ENCODE measurements around the gene LDHB. TPM values are rescaled to one million over a fixed set of nuclear protein-coding genes. Genes with fewer than 3 reads are reported as not detected.

The LDHB gene
- total RNA-seq, 1 experiment from 2014 or later = 548 TPM

- H3K79me2 ChIP-seq (ENCODE audit: low read length) = no peaks in the 10 kb centered on the region
- no peaks in the 10 kb centered on the region for H3F3A ChIP-seq (ENCODE audit: low read length, unreplicated experiment)
- no peaks in the 10 kb centered on the region for H3K4me1 ChIP-seq (ENCODE audit: insufficient read depth, low read length)
- H3K36me3 ChIP-seq (ENCODE audit: low read depth, low read length) = no peaks in the 10 kb centered on the region
- no TSS peak for BruUV-seq (replicated peaks)
- POLR2A ChIA-PET (ENCODE audit: unreplicated experiment) = no interaction called here
- ATAC-seq (no peak), DNase-seq (no peak)
- no peak overlapping the region for H2AFZ ChIP-seq (ENCODE audit: low read length)
- no peaks in the 10 kb centered on the region for H4K20me1 ChIP-seq (ENCODE audit: low read length)
- H3K27me3 ChIP-seq (ENCODE audit: low read length) = no peaks in the 10 kb centered on the region
- H3K4me3 ChIP-seq (ENCODE audit: low read length) = no peak overlapping the region
- H3K4me2 ChIP-seq (ENCODE audit: low read length) = no peak overlapping the region
- no peaks in the 10 kb centered on the region for H3K9me2 ChIP-seq (replicated peaks; ENCODE audit: low read length)
- no peak overlapping the region for H3K9ac ChIP-seq (ENCODE audit: low read length)
- CTCF ChIA-PET = no interaction called here
- intact Hi-C loops (cut with micrococcal nuclease) = no loop called here
- no peak overlapping the region for H3K27ac ChIP-seq (ENCODE audit: low read length)
- H3K9me3 ChIP-seq (ENCODE audit: low read length) = no peaks in the 10 kb centered on the region
- TF ChIP-seq EZH2 (IDR thresholded peaks at IDR 0.05; ENCODE audit: low read length, unreplicated experiment) (no peak), EZH2phosphoT487 (IDR thresholded peaks at IDR 0.05; ENCODE audit: borderline replicate concordance, low read length) (no peak)
- TF ChIP-seq, protein P1, sequence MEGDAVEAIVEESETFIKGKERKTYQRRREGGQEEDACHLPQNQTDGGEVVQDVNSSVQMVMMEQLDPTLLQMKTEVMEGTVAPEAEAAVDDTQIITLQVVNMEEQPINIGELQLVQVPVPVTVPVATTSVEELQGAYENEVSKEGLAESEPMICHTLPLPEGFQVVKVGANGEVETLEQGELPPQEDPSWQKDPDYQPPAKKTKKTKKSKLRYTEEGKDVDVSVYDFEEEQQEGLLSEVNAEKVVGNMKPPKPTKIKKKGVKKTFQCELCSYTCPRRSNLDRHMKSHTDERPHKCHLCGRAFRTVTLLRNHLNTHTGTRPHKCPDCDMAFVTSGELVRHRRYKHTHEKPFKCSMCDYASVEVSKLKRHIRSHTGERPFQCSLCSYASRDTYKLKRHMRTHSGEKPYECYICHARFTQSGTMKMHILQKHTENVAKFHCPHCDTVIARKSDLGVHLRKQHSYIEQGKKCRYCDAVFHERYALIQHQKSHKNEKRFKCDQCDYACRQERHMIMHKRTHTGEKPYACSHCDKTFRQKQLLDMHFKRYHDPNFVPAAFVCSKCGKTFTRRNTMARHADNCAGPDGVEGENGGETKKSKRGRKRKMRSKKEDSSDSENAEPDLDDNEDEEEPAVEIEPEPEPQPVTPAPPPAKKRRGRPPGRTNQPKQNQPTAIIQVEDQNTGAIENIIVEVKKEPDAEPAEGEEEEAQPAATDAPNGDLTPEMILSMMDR (conservative IDR thresholded peaks at IDR 0.05; ENCODE audit: low read depth, low read length) = no peak
Measured at GRCh38 chr12:21627924-21628323, 29.7 kb downstream of the LDHB start.

DNA sequence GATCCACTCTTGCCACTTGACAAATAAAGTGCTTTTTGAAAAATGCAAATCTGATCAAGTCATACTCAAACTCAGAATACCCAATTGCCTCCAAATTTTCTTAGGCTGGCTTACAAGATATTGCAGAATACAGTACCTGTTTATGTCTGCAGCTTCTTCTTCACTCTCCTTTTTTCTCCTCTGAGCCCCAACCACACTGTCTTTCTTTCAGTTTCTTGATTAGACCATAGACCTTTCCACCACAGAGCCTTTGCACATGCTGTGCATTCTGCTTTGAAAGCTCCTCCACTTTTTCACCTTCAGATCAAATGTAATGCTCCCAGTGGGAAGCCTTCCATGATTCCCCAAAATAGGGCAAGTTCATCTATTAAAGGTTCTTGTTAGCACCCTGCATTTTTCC lies 39.1 kb downstream of the LDHB start:
- no peaks in the 10 kb centered on the region for H3K4me1 ChIP-seq (ENCODE audit: insufficient read depth, low read length)
- no peaks in the 10 kb centered on the region for H4K20me1 ChIP-seq (ENCODE audit: low read length)
- H2AFZ ChIP-seq (ENCODE audit: low read length) = no peak overlapping the region
- H3K4me3 ChIP-seq (ENCODE audit: low read length) = no peak overlapping the region
- no peaks in the 10 kb centered on the region for H3K9me3 ChIP-seq (ENCODE audit: low read length)
- intact Hi-C loops (cut with micrococcal nuclease) = no loop called here
- POLR2A ChIA-PET (ENCODE audit: unreplicated experiment) = no interaction called here
- no peak overlapping the region for H3K4me2 ChIP-seq (ENCODE audit: low read length)
- TF ChIP-seq EZH2phosphoT487 (IDR thresholded peaks at IDR 0.05; ENCODE audit: borderline replicate concordance, low read length) (no peak), EZH2 (IDR thresholded peaks at IDR 0.05; ENCODE audit: low read length, unreplicated experiment) (no peak)
- TF ChIP-seq, protein P1 (conservative IDR thresholded peaks at IDR 0.05; ENCODE audit: low read depth, low read length) = no peak
- H3K27me3 ChIP-seq (ENCODE audit: low read length) = no peaks in the 10 kb centered on the region
- ATAC-seq = no peak
- no peaks in the 10 kb centered on the region for H3K79me2 ChIP-seq (ENCODE audit: low read length)
- H3F3A ChIP-seq (ENCODE audit: low read length, unreplicated experiment) = no peaks in the 10 kb centered on the region
- CTCF ChIA-PET = no interaction called here
- no peak for DNase-seq
- no peak overlapping the region for H3K9ac ChIP-seq (ENCODE audit: low read length)
- BruUV-seq (replicated peaks) = no TSS peak
- no peaks in the 10 kb centered on the region for H3K9me2 ChIP-seq (replicated peaks; ENCODE audit: low read length)
- H3K36me3 ChIP-seq (ENCODE audit: low read depth, low read length) = no peaks in the 10 kb centered on the region
- H3K27ac ChIP-seq (ENCODE audit: low read length) = no peak overlapping the region

- H3K4me1 ChIP-seq (ENCODE audit: insufficient read depth, low read length) = no peaks in the 10 kb centered on the region
- no peaks in the 10 kb centered on the region for H3K36me3 ChIP-seq (ENCODE audit: low read depth, low read length)
- TF ChIP-seq, protein P1 (conservative IDR thresholded peaks at IDR 0.05; ENCODE audit: low read depth, low read length) = no peak
- TF ChIP-seq EZH2 (IDR thresholded peaks at IDR 0.05; ENCODE audit: low read length, unreplicated experiment) (no peak), EZH2phosphoT487 (IDR thresholded peaks at IDR 0.05; ENCODE audit: borderline replicate concordance, low read length) (no peak)
- ChIA-PET CTCF (no interaction called here), POLR2A (ENCODE audit: unreplicated experiment) (no interaction called here)
- no peak overlapping the region for H3K4me3 ChIP-seq (ENCODE audit: low read length)
- intact Hi-C loops (cut with micrococcal nuclease) = no loop called here
- H3K4me2 ChIP-seq (ENCODE audit: low read length) = no peak overlapping the region
- H2AFZ ChIP-seq (ENCODE audit: low read length) = no peak overlapping the region
- no peaks in the 10 kb centered on the region for H3K9me2 ChIP-seq (replicated peaks; ENCODE audit: low read length)
- H3K27me3 ChIP-seq (ENCODE audit: low read length) = no peaks in the 10 kb centered on the region
- no peak overlapping the region for H3K9ac ChIP-seq (ENCODE audit: low read length)
- no peaks in the 10 kb centered on the region for H4K20me1 ChIP-seq (ENCODE audit: low read length)
- H3K27ac ChIP-seq (ENCODE audit: low read length) = no peak overlapping the region
- no peaks in the 10 kb centered on the region for H3F3A ChIP-seq (ENCODE audit: low read length, unreplicated experiment)
- no TSS peak for BruUV-seq (replicated peaks)
- DNase-seq (no peak), ATAC-seq (no peak)
- no peaks in the 10 kb centered on the region for H3K79me2 ChIP-seq (ENCODE audit: low read length)
- H3K9me3 ChIP-seq (ENCODE audit: low read length) = no peaks in the 10 kb centered on the region
Measured at GRCh38 chr12:21617030-21617429, 40.6 kb downstream of the LDHB start.
